Right forelimb (tissue), 1 donor: Measurements from ENCODE around the gene DOCK2.
"Not testable (repeated sequence)": the region's sequence is repeated elsewhere in the genome, so short reads cannot be mapped to it uniquely, and the experiment has no call there.

Source experiments
- DNase-seq: peaks from one replicate; pipeline ENCODE4 v3.0.0-alpha.2; 2018

Gene DOCK2

GRCh38 chr5:169721771-169722170, 84.7 kb downstream of the DOCK2 start:
- no peak for DNase-seq

GRCh38 chr5:169723103-169723831, 86.2 kb downstream of the DOCK2 start:
- DNase-seq = no peak

- no peak for DNase-seq
These were observed 87.4 kb downstream of the DOCK2 start for GRCh38 chr5:169724303-169725087.

GRCh38 chr5:169725665-169726064, 88.6 kb downstream of the DOCK2 start:
- not testable (repeated sequence) for DNase-seq

- DNase-seq = no peak
These were observed 91.3 kb downstream of the DOCK2 start for GRCh38 chr5:169728418-169728817.

GRCh38 chr5:169731221-169731620, 94.1 kb downstream of the DOCK2 start:
- DNase-seq = no peak

GRCh38 chr5:169732841-169733240, 95.8 kb downstream of the DOCK2 start:
- no peak for DNase-seq

- no peak for DNase-seq
These were observed 98.8 kb downstream of the DOCK2 start for GRCh38 chr5:169735913-169736312.

GRCh38 chr5:169736653-169737052, 99.6 kb downstream of the DOCK2 start:
- DNase-seq = no peak

GRCh38 chr5:169740435-169740834, 103.4 kb downstream of the DOCK2 start:
- no peak for DNase-seq

- DNase-seq = no peak
These were observed 105.8 kb downstream of the DOCK2 start for GRCh38 chr5:169742771-169743296.

- DNase-seq = no peak
These were observed 107.3 kb downstream of the DOCK2 start for GRCh38 chr5:169744336-169744735.

GRCh38 chr5:169745441-169746146, 108.5 kb downstream of the DOCK2 start:
- no peak for DNase-seq

- DNase-seq = no peak
These were observed 109.1 kb downstream of the DOCK2 start for GRCh38 chr5:169746147-169746694.

GRCh38 chr5:169748174-169748573, 111.1 kb downstream of the DOCK2 start:
- DNase-seq = no peak

- DNase-seq = no peak
These were observed 112.2 kb downstream of the DOCK2 start for GRCh38 chr5:169749295-169749694.

- DNase-seq = no peak
These were observed 114.4 kb downstream of the DOCK2 start for GRCh38 chr5:169751490-169751889.

GRCh38 chr5:169752566-169752965, 115.5 kb downstream of the DOCK2 start:
- not testable (repeated sequence) for DNase-seq

GRCh38 chr5:169753795-169754194, 116.7 kb downstream of the DOCK2 start:
- DNase-seq = no peak

GRCh38 chr5:169754737-169755136, 117.7 kb downstream of the DOCK2 start:
- DNase-seq = no peak

- no peak for DNase-seq
These were observed 119.1 kb downstream of the DOCK2 start for GRCh38 chr5:169756071-169756765.

GRCh38 chr5:169757016-169757415, 119.9 kb downstream of the DOCK2 start:
- no peak for DNase-seq
